ENCODE results near the gene FXYD7.

DNA sequence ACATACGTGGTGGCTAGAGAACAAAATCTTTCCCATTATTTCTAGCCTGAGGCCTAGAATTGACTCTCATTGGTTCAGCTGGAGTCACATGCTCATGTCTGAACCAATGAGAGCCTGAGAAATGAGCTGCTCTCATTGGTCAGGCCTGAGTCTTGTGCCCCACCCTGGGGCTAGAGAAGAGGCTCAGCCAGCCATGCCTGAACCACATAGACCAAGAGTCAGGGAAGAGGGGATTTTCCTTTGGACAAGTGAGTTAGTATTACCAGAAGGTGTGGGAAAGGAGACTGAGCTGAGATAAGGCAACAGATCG is 18.3 kb downstream of the FXYD7 start:
- TF ChIP-seq SRF (IDR thresholded peaks at IDR 0.05; ENCODE audit: low read depth) (no peak), POLR2AphosphoS5 (IDR thresholded peaks at IDR 0.05; ENCODE audit: low read depth, low read length) (no peak), RAD21 (IDR thresholded peaks at IDR 0.05; ENCODE audit: low read depth) (no peak), POLR2A (IDR thresholded peaks at IDR 0.05; ENCODE audit: borderline replicate concordance, extremely low read depth, insufficient read depth, insufficient read length) (no peak), EGR1 (IDR thresholded peaks at IDR 0.05; ENCODE audit: low read depth) (no peak), ZNF274 (IDR thresholded peaks at IDR 0.05; ENCODE audit: low read depth, low read length) (no peak), ELF1 (IDR thresholded peaks at IDR 0.05; ENCODE audit: borderline replicate concordance, low read depth) (no peak), EZH2phosphoT487 (IDR thresholded peaks at IDR 0.05; ENCODE audit: borderline replicate concordance) (no peak), EZH2 (IDR thresholded peaks at IDR 0.05) (no peak)
- TF ChIP-seq, protein P1, sequence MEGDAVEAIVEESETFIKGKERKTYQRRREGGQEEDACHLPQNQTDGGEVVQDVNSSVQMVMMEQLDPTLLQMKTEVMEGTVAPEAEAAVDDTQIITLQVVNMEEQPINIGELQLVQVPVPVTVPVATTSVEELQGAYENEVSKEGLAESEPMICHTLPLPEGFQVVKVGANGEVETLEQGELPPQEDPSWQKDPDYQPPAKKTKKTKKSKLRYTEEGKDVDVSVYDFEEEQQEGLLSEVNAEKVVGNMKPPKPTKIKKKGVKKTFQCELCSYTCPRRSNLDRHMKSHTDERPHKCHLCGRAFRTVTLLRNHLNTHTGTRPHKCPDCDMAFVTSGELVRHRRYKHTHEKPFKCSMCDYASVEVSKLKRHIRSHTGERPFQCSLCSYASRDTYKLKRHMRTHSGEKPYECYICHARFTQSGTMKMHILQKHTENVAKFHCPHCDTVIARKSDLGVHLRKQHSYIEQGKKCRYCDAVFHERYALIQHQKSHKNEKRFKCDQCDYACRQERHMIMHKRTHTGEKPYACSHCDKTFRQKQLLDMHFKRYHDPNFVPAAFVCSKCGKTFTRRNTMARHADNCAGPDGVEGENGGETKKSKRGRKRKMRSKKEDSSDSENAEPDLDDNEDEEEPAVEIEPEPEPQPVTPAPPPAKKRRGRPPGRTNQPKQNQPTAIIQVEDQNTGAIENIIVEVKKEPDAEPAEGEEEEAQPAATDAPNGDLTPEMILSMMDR (IDR thresholded peaks at IDR 0.05 in 2 of 3, conservative IDR thresholded peaks at IDR 0.05 in 1 of 3; ENCODE audit: borderline replicate concordance in 1 of 3, insufficient read depth in 1 of 3, low read depth in 2 of 3, low read length in 2 of 3), result no peak
- TF ChIP-seq, protein P2, sequence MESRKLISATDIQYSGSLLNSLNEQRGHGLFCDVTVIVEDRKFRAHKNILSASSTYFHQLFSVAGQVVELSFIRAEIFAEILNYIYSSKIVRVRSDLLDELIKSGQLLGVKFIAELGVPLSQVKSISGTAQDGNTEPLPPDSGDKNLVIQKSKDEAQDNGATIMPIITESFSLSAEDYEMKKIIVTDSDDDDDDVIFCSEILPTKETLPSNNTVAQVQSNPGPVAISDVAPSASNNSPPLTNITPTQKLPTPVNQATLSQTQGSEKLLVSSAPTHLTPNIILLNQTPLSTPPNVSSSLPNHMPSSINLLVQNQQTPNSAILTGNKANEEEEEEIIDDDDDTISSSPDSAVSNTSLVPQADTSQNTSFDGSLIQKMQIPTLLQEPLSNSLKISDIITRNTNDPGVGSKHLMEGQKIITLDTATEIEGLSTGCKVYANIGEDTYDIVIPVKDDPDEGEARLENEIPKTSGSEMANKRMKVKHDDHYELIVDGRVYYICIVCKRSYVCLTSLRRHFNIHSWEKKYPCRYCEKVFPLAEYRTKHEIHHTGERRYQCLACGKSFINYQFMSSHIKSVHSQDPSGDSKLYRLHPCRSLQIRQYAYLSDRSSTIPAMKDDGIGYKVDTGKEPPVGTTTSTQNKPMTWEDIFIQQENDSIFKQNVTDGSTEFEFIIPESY (IDR thresholded peaks at IDR 0.05; ENCODE audit: extremely low read depth, insufficient replicate concordance, low read length), result no peak
- TF ChIP-seq, protein P3, sequence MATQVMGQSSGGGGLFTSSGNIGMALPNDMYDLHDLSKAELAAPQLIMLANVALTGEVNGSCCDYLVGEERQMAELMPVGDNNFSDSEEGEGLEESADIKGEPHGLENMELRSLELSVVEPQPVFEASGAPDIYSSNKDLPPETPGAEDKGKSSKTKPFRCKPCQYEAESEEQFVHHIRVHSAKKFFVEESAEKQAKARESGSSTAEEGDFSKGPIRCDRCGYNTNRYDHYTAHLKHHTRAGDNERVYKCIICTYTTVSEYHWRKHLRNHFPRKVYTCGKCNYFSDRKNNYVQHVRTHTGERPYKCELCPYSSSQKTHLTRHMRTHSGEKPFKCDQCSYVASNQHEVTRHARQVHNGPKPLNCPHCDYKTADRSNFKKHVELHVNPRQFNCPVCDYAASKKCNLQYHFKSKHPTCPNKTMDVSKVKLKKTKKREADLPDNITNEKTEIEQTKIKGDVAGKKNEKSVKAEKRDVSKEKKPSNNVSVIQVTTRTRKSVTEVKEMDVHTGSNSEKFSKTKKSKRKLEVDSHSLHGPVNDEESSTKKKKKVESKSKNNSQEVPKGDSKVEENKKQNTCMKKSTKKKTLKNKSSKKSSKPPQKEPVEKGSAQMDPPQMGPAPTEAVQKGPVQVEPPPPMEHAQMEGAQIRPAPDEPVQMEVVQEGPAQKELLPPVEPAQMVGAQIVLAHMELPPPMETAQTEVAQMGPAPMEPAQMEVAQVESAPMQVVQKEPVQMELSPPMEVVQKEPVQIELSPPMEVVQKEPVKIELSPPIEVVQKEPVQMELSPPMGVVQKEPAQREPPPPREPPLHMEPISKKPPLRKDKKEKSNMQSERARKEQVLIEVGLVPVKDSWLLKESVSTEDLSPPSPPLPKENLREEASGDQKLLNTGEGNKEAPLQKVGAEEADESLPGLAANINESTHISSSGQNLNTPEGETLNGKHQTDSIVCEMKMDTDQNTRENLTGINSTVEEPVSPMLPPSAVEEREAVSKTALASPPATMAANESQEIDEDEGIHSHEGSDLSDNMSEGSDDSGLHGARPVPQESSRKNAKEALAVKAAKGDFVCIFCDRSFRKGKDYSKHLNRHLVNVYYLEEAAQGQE (IDR thresholded peaks at IDR 0.05; ENCODE audit: low read depth), result no peak
- TF ChIP-seq, protein P4, sequence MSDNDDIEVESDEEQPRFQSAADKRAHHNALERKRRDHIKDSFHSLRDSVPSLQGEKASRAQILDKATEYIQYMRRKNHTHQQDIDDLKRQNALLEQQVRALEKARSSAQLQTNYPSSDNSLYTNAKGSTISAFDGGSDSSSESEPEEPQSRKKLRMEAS (IDR thresholded peaks at IDR 0.05), result no peak

Measured in HCT116 (cell line).